GM12878 (cell line): ENCODE results near the gene GAS2L3. TPM values are rescaled to one million over a fixed set of nuclear protein-coding genes. Genes with fewer than 3 reads are reported as not detected.

Experiments
- ATAC-seq: fragments of 200-7000 bp; cut with Tn5 transposase; 3 replicates; pipeline ENCODE4 v1.9.1; 2020; ENCODE audit warnings: mild to moderate bottlenecking, moderate library complexity
- BruUV-seq: library from RNA; stranded (reverse); fragments of 400-500 nt; replicated peaks from 2 replicates; lab custom pipeline; 2021; lab: Mats Ljungman, UMichigan
- CTCF ChIA-PET: fragments of 300-600 bp; sonication (Branson Sonifier 250); formaldehyde crosslinking; extraction: SDS; loops from one replicate; lab custom pipeline; 2021; ENCODE audit warnings: inconsistent platforms; lab: Yijun Ruan, JAX
- POLR2A ChIA-PET: fragments of 350-600 bp; formaldehyde crosslinking; extraction: SDS; loops from one replicate; lab custom pipeline; 2021; ENCODE audit warnings: inconsistent platforms; lab: Charles Lee
- RAD21 ChIA-PET: fragments of 300-600 bp; sonication (Branson Sonifier 250); formaldehyde crosslinking; loops from one replicate; lab custom pipeline; 2023; ENCODE audit warnings: antibody characterized with exemption; ENCODE audit not compliant: unreplicated experiment; lab: Charles Lee
- SMC1A ChIA-PET: fragments of 300-600 bp; sonication (Branson Sonifier 250); formaldehyde crosslinking; loops from one replicate; lab custom pipeline; 2023; ENCODE audit not compliant: unreplicated experiment, uncharacterized antibody; lab: Charles Lee
- DNase-seq: peaks from one replicate; pipeline ENCODE4 v3.0.0-alpha.2; 2011; ENCODE audit warnings: low read depth, low spot score
- FAIRE-seq: peaks from 3 replicates; lab custom pipeline; 2011; peaks lifted over from hg19 to GRCh38; lab: Jason Lieb, UNC
- H2AFZ ChIP-seq: 2 replicates; pipeline ENCODE4 v1.6.0; 2011; ENCODE audit warnings: low read depth, low read length, control low read depth; ENCODE audit not compliant: control insufficient read depth
- H3K27ac ChIP-seq: 2 replicates; pipeline ENCODE4 v1.5.1; 2011; ENCODE audit warnings: control low read depth; ENCODE audit not compliant: control insufficient read depth, insufficient read depth
- H3K27me3 ChIP-seq, 2 experiments: replicated peaks in 1 of 2; 2 replicates each; pipeline versions ENCODE4 v1.6.0 to v1.6.1; 2011; ENCODE audit warnings: low read length in 1 of 2; ENCODE audit not compliant: control insufficient read depth in 2 of 2, insufficient read depth in 2 of 2
- H3K36me3 ChIP-seq, 2 experiments: 2 replicates each; pipeline ENCODE4 v1.5.1; 2011; ENCODE audit warnings: low read length in 1 of 2; ENCODE audit not compliant: control insufficient read depth in 2 of 2, insufficient read depth in 2 of 2
- H3K4me1 ChIP-seq: 2 replicates; pipeline ENCODE4 v1.6.1; 2011; ENCODE audit warnings: mild to moderate bottlenecking, low read length, moderate library complexity, mixed read lengths; ENCODE audit not compliant: control insufficient read depth, insufficient read depth
- H3K4me2 ChIP-seq: 2 replicates; pipeline ENCODE4 v1.6.0; 2011; ENCODE audit warnings: control low read depth; ENCODE audit not compliant: control insufficient read depth, insufficient read depth
- H3K4me3 ChIP-seq: fragments of 200-600 bp; sonication (generic); 2 replicates; pipeline ENCODE4 v1.5.1; 2016
- H3K79me2 ChIP-seq: 2 replicates; pipeline ENCODE4 v1.6.0; 2011; ENCODE audit warnings: low read length; ENCODE audit not compliant: control insufficient read depth, insufficient read depth
- H3K9ac ChIP-seq: 2 replicates; pipeline ENCODE4 v1.8.0; 2011; ENCODE audit warnings: low read length, control low read depth, mixed read lengths; ENCODE audit not compliant: control insufficient read depth, insufficient read depth
- H3K9me3 ChIP-seq: replicated peaks from 3 replicates; pipeline ENCODE4 v1.5.1; 2011; ENCODE audit warnings: mild to moderate bottlenecking, low read length; ENCODE audit not compliant: control insufficient read depth, insufficient read depth
- H4K20me1 ChIP-seq: 2 replicates; pipeline ENCODE4 v1.6.0; 2011; ENCODE audit not compliant: control insufficient read depth, insufficient read depth
- CTCF ChIP-seq, 3 experiments: IDR thresholded peaks in 2 of 3; conservative IDR thresholded peaks in 1 of 3; 2 replicates each; pipeline ENCODE4 v1.5.1; 2011; ENCODE audit warnings: low read depth in 3 of 3, low read length in 3 of 3, mild to moderate bottlenecking in 3 of 3, control low read depth in 2 of 3, moderate library complexity in 2 of 3, inconsistent platforms in 1 of 3, mixed read lengths in 1 of 3; ENCODE audit not compliant: control insufficient read depth in 2 of 3, insufficient read depth in 1 of 3; ENCODE audit errors: extremely low read depth in 1 of 3
- EP300 ChIP-seq, 2 experiments: fragments of 150-350 bp in 1 of 2; IDR thresholded peaks; 2 replicates each; pipeline ENCODE4 v1.6.1; 2011 to 2012; ENCODE audit warnings: low read depth in 2 of 2, low read length in 2 of 2, borderline replicate concordance in 1 of 2, improper control_type of control experiment in 1 of 2, inconsistent platforms in 1 of 2; ENCODE audit not compliant: control insufficient read depth in 1 of 2
- ESRRA ChIP-seq: IDR thresholded peaks from 2 replicates; pipeline ENCODE4 v1.6.1; 2012; ENCODE audit warnings: mild to moderate bottlenecking, low read length, improper control_type of control experiment
- FOS ChIP-seq: IDR thresholded peaks from 3 replicates; pipeline ENCODE4 v1.6.1; 2011; ENCODE audit warnings: borderline replicate concordance; ENCODE audit not compliant: insufficient read length; ENCODE audit errors: extremely low read depth
- JUND ChIP-seq: IDR thresholded peaks from 2 replicates; pipeline ENCODE4 v1.6.1; 2012; ENCODE audit warnings: low read depth, mild to moderate bottlenecking, low read length, improper control_type of control experiment, moderate library complexity
- KDM1A ChIP-seq: fragments of 200-600 bp; sonication (generic); IDR thresholded peaks from 2 replicates; pipeline ENCODE4 v1.6.1; 2016; ENCODE audit warnings: borderline replicate concordance
- STAT3 ChIP-seq: IDR thresholded peaks from 2 replicates; pipeline ENCODE4 v1.6.1; 2011; ENCODE audit warnings: low read depth, low read length, improper control_type of control experiment
- SUPT20H ChIP-seq: IDR thresholded peaks from 2 replicates; pipeline ENCODE4 v1.6.1; 2011; ENCODE audit warnings: low read depth, mild to moderate bottlenecking, low read length, moderate library complexity, borderline replicate concordance; ENCODE audit not compliant: control insufficient read depth
- TCF7 ChIP-seq: IDR thresholded peaks from 2 replicates; pipeline ENCODE4 v1.6.1; 2014; ENCODE audit warnings: antibody characterized with exemption, borderline replicate concordance
- USF1 ChIP-seq: IDR thresholded peaks from 2 replicates; pipeline ENCODE4 v1.6.1; 2011; ENCODE audit warnings: borderline replicate concordance, low read depth, mild to moderate bottlenecking, moderate library complexity, mixed read lengths, low read length; ENCODE audit not compliant: insufficient read depth; ENCODE audit errors: extremely low read length
- USF2 ChIP-seq: IDR thresholded peaks from 2 replicates; pipeline ENCODE4 v1.6.1; 2011; ENCODE audit warnings: low read depth, low read length, improper control_type of control experiment, borderline replicate concordance
- WGBS: methylation state at CpG from one replicate; pipeline ENCODE4 v1.1.6; 2016; ENCODE audit warnings: low lambda C conversion rate; ENCODE audit not compliant: insufficient replicate concordance, insufficient coverage; ENCODE audit errors: missing lambda C conversion rate; 5-methylcytosine and 5-hydroxymethylcytosine counted together
- in situ Hi-C: fragments of 300-500 bp; cut with MboI; formaldehyde crosslinking; loops from 9 replicates; pipeline ENCODE4 v1.14.3; 2018; ENCODE audit warnings: mixed read lengths
- intact Hi-C: fragments of 100-400 bp; cut with micrococcal nuclease; formaldehyde crosslinking; loops from one replicate; pipeline ENCODE4 v1.14.2; 2022; ENCODE audit not compliant: unreplicated experiment
- polyA plus RNA-seq, 11 experiments: library from polyadenylated mRNA; depleted of rRNA in 4 of 11; unstranded in 6 of 11; stranded (reverse) in 5 of 11; fragments of >200 nt; fragmentation: Nextera tagmentation in 4 of 11; fragmentation: Illumina TruSeq in 1 of 11; extraction: Ambion mirVana in 4 of 11; extraction: Trizol in 1 of 11; gene quantifications; 1 replicate in 1 of 11; 2 replicates in 10 of 11; pipeline versions ENCODE4 v1.2.1 to v1.2.3, GENCODE V29; 2011 to 2016; ENCODE audit warnings: inconsistent platforms in 2 of 11, missing spikeins in 2 of 11, low read depth in 1 of 11
- total RNA-seq, 4 experiments: library from RNA; depleted of rRNA in 3 of 4; stranded (reverse); fragments of >200 nt in 3 of 4; fragmentation: Illumina TruSeq in 1 of 4; extraction: Trizol in 1 of 4; gene quantifications; 2 replicates each; pipeline versions ENCODE4 v1.2.1 to v1.2.3, GENCODE V29; 2013 to 2021

GAS2L3 gene
- total and polyA plus RNA-seq, 10 of the 15 experiments (the other 5 are each of a cell fraction or from before 2014, with no cell fraction given), result 0.46 to 6.6 (median 2.4) TPM

- Histone ChIP-seq H2AFZ (no peak overlapping the region), H3K79me2 (no peaks in the 10 kb centered on the region), H3K4me2 (no peak overlapping the region), H3K4me3 (no peak overlapping the region), H3K4me1 (no peaks in the 10 kb centered on the region), H3K27me3 (no peaks in the 10 kb centered on the region), H3K9me3 (no peaks in the 10 kb centered on the region), H3K27ac (no peak overlapping the region), H3K9ac (no peak overlapping the region), H3K36me3 (no peaks in the 10 kb centered on the region), H4K20me1 (no peaks in the 10 kb centered on the region)
- in situ Hi-C loops, result no loop called here
- ATAC-seq (no peak), DNase-seq (no peak), FAIRE-seq (no peak)
- ChIA-PET CTCF (no interaction called here), POLR2A (no interaction called here), RAD21 (no interaction called here), SMC1A (interaction anchor here (0.6 kb wide), 2 partner anchors 10 to 12 kb away, joined by 3 read pairs; no protein-coding TSS in a partner anchor)
- TF ChIP-seq TCF7 (no peak), USF1 (no peak), FOS (no peak), USF2 (no peak), KDM1A (no peak), STAT3 (no peak), EP300 (IDR thresholded peaks at IDR 0.05; ENCODE audit: borderline replicate concordance in 1 of 2, control insufficient read depth in 1 of 2, low read depth in 2 of 2, low read length in 2 of 2) (no peak), JUND (no peak), SUPT20H (no peak), CTCF (IDR thresholded peaks at IDR 0.05 in 2 of 3, conservative IDR thresholded peaks at IDR 0.05 in 1 of 3; ENCODE audit: control insufficient read depth in 2 of 3, extremely low read depth in 1 of 3, insufficient read depth in 1 of 3, low read depth in 3 of 3, low read length in 3 of 3) (no peak), ESRRA (no peak)
- intact Hi-C loops, result loop anchor here (10.0 kb wide), 1 partner anchor 200 kb away; no protein-coding TSS in a partner anchor
- no TSS peak for BruUV-seq
- WGBS, result 38% methylated on average over 6 of the region's 6 CpGs
Observed at GRCh38 chr12:100534625-100535227, 38.8 kb upstream of the GAS2L3 start.
